ENCODE measurements around the gene FRG2B. TPM values are rescaled to one million over a fixed set of nuclear protein-coding genes. Genes with fewer than 3 reads are reported as not detected.
"Not testable (repeated sequence)": the region's sequence is repeated elsewhere in the genome, so short reads cannot be mapped to it uniquely, and the experiment has no call there.

Gene FRG2B
- polyA plus RNA-seq, 4 donors: not detected

GRCh38 chr10:133577037-133577436 is 49.6 kb downstream of the FRG2B start:
- H3K36me3 ChIP-seq (ENCODE audit: control insufficient read depth in 3 of 3, insufficient read depth in 2 of 3, low read depth in 1 of 3, low read length in 3 of 3); H3K4me3 ChIP-seq (ENCODE audit: low read depth in 1 of 3, low read length in 3 of 3); FAIRE-seq; H3K9me3 ChIP-seq (ENCODE audit: control insufficient read depth in 2 of 2, insufficient read depth in 1 of 2, low read depth in 1 of 2, low read length in 1 of 2); H3K27ac ChIP-seq (ENCODE audit: low read depth in 1 of 3, low read length in 2 of 3); H3K27me3 ChIP-seq (ENCODE audit: control insufficient read depth in 3 of 3, insufficient read depth in 3 of 3, low read length in 3 of 3); DNase-seq; H3K4me1 ChIP-seq (ENCODE audit: control insufficient read depth in 3 of 3, insufficient read depth in 2 of 3, low read depth in 1 of 3, low read length in 2 of 3): not testable (repeated sequence)
- WGBS, 3 donors: 59 to 88% (median 88%) methylated on average over 8 to 20 of the region's 31 CpGs

Other genes with a start within 250 kb of the FRG2B start
- 10 to 100 TPM in 3 of 4 donors, 1 to 10 TPM in 1; 7.9 to 40.8 (median 11.4) TPM for gene PAOX, start 247.5 kb downstream of the FRG2B start, polyA plus RNA-seq
- gene MTG1, start 232.6 kb downstream of the FRG2B start, polyA plus RNA-seq: 100 to 1,000 TPM in 2 of 4 donors, 10 to 100 TPM in 2; 67.4 to 124 (median 90.9) TPM
- gene SPRN, start 202.2 kb downstream of the FRG2B start, polyA plus RNA-seq: 1 to 10 TPM in 2 of 4 donors, under 1 TPM in 2; 0.81 to 3.3 (median 0.99) TPM
- 1 to 10 TPM in 1 of 4 donors, under 1 TPM in 2, not detected in 1; 0.22 to 2.1 (median 0.33) TPM for gene SCART1, start 172.8 kb downstream of the FRG2B start, polyA plus RNA-seq
- under 1 TPM in 2 of 4 donors, not detected in 2; 0.48 to 0.75 TPM for gene CYP2E1, start 99.4 kb downstream of the FRG2B start, polyA plus RNA-seq
- gene SYCE1, start 61.2 kb downstream of the FRG2B start, polyA plus RNA-seq: under 1 TPM in 2 of 4 donors, not detected in 2; 0.09 to 0.24 TPM